HCT116 (cell line): ENCODE data around the gene FLVCR2.

Experiments used
- CEBPB ChIP-seq: IDR thresholded peaks from 2 replicates; pipeline ENCODE4 v1.6.1; 2012; ENCODE audit warnings: low read depth
- ELF1 ChIP-seq: IDR thresholded peaks from 2 replicates; pipeline ENCODE4 v1.6.1; 2012; ENCODE audit warnings: low read depth, borderline replicate concordance
- FOSL1 ChIP-seq: IDR thresholded peaks from 2 replicates; pipeline ENCODE4 v1.6.1; 2012; ENCODE audit warnings: low read depth
- POLR2A ChIP-seq: IDR thresholded peaks from 2 replicates; pipeline ENCODE4 v1.7.0; 2011; ENCODE audit warnings: borderline replicate concordance; ENCODE audit not compliant: insufficient read depth, insufficient read length; ENCODE audit errors: extremely low read depth
- RAD21 ChIP-seq: IDR thresholded peaks from 2 replicates; pipeline ENCODE4 v1.6.1; 2012; ENCODE audit warnings: low read depth, mild to moderate bottlenecking
- SP1 ChIP-seq: IDR thresholded peaks from 2 replicates; pipeline ENCODE4 v1.6.1; 2012; ENCODE audit warnings: low read depth
- TCF7L2 ChIP-seq: IDR thresholded peaks from 2 replicates; pipeline ENCODE4 v1.7.0; 2011; ENCODE audit warnings: borderline replicate concordance, inconsistent platforms; ENCODE audit not compliant: insufficient read depth, insufficient read length; ENCODE audit errors: extremely low read depth
- TF ChIP-seq, protein P1 (sequence below): IDR thresholded peaks from 2 replicates; pipeline ENCODE4 v1.6.1; 2012
- TF ChIP-seq, protein P2 (sequence below), 3 experiments: fragments of 200-600 bp in 1 of 3; sonication (generic) in 1 of 3; IDR thresholded peaks in 2 of 3; conservative IDR thresholded peaks in 1 of 3; 2 replicates each; pipeline ENCODE4 v1.5.1; 2012 to 2017; ENCODE audit warnings: low read depth in 2 of 3, low read length in 2 of 3, antibody characterized with exemption in 1 of 3, borderline replicate concordance in 1 of 3, control low read depth in 1 of 3, mild to moderate bottlenecking in 1 of 3, mixed read lengths in 1 of 3, mixed run types in 1 of 3, moderate library complexity in 1 of 3; ENCODE audit not compliant: insufficient read depth in 1 of 3

DNA sequence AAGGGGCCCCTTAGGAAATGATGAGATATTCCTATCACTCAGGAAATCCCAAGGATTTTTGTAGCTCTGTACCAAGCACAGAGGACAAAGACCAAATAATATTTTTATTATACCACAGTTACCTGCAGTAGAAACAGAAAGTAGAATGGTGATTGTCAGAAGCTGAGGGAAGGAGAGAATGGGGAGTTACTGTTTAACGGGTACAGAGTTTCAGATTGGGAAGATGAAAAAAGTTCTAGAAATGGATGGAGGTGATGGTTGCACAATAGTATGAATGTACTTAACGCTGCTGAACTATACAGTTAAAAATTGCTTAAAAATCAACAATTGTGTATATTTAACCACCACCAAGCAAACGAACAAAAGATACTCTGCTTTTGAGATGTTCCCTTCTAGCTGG is 24.1 kb downstream of the FLVCR2 start:
- no peak for TF ChIP-seq ELF1
- TF ChIP-seq TCF7L2, result no peak
- TF ChIP-seq, protein P1, sequence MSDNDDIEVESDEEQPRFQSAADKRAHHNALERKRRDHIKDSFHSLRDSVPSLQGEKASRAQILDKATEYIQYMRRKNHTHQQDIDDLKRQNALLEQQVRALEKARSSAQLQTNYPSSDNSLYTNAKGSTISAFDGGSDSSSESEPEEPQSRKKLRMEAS, result no peak
- TF ChIP-seq SP1, result no peak
- no peak for TF ChIP-seq POLR2A
- no peak for TF ChIP-seq FOSL1
- TF ChIP-seq RAD21, result no peak
- TF ChIP-seq, protein P2, sequence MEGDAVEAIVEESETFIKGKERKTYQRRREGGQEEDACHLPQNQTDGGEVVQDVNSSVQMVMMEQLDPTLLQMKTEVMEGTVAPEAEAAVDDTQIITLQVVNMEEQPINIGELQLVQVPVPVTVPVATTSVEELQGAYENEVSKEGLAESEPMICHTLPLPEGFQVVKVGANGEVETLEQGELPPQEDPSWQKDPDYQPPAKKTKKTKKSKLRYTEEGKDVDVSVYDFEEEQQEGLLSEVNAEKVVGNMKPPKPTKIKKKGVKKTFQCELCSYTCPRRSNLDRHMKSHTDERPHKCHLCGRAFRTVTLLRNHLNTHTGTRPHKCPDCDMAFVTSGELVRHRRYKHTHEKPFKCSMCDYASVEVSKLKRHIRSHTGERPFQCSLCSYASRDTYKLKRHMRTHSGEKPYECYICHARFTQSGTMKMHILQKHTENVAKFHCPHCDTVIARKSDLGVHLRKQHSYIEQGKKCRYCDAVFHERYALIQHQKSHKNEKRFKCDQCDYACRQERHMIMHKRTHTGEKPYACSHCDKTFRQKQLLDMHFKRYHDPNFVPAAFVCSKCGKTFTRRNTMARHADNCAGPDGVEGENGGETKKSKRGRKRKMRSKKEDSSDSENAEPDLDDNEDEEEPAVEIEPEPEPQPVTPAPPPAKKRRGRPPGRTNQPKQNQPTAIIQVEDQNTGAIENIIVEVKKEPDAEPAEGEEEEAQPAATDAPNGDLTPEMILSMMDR (IDR thresholded peaks at IDR 0.05 in 2 of 3, conservative IDR thresholded peaks at IDR 0.05 in 1 of 3; ENCODE audit: borderline replicate concordance in 1 of 3, insufficient read depth in 1 of 3, low read depth in 2 of 3, low read length in 2 of 3), result no peak
- TF ChIP-seq CEBPB, result no peak
